G401 (cell line): ENCODE measurements around the gene PSMD13. TPM values are rescaled to one million over a fixed set of nuclear protein-coding genes. Genes with fewer than 3 reads are reported as not detected.
"Not testable (repeated sequence)": the region's sequence is repeated elsewhere in the genome, so short reads cannot be mapped to it uniquely, and the experiment has no call there.

ENCODE experiments used
- DNase-seq: peaks from one replicate; pipeline ENCODE4 v3.0.0-alpha.2; 2015; ENCODE audit warnings: low spot score
- in situ Hi-C: cut with HindIII; loops from 2 replicates; pipeline ENCODE4 v1.10.0; 2016; ENCODE audit warnings: low sequenced_read_pairs, mixed read lengths
- total RNA-seq: library from RNA; depleted of rRNA; stranded (reverse); fragments of >200 nt; shearing (Covaris generic); gene quantifications from 2 replicates; pipeline ENCODE4 v1.2.3, GENCODE V29; 2014

PSMD13 gene
- total RNA-seq, 1 experiment from 2014 or later, result 208 TPM

GRCh38 chr11:282171-282570, 45.4 kb downstream of the PSMD13 start:
- in situ Hi-C loops, result no loop called here
- DNase-seq, result no peak

- in situ Hi-C loops, result no loop called here
- DNase-seq, result no peak
Observed at GRCh38 chr11:282630-283360, 46.0 kb downstream of the PSMD13 start.

- in situ Hi-C loops, result no loop called here
- DNase-seq, result no peak
Observed at GRCh38 chr11:283405-284104, 46.8 kb downstream of the PSMD13 start.

- DNase-seq, result no peak
- in situ Hi-C loops, result no loop called here
Observed at GRCh38 chr11:284105-285020, 47.6 kb downstream of the PSMD13 start.

- in situ Hi-C loops, result no loop called here
- no peak for DNase-seq
Observed at GRCh38 chr11:285021-285893, 48.5 kb downstream of the PSMD13 start.

- in situ Hi-C loops, result no loop called here
- no peak for DNase-seq
Observed at GRCh38 chr11:285894-286220, 49.1 kb downstream of the PSMD13 start.

- in situ Hi-C loops, DNase-seq: not testable (repeated sequence)
Observed at GRCh38 chr11:286977-287820, 50.4 kb downstream of the PSMD13 start.

GRCh38 chr11:287821-288477, 51.2 kb downstream of the PSMD13 start:
- in situ Hi-C loops, result no loop called here
- DNase-seq, result no peak

GRCh38 chr11:288478-289397, 52.0 kb downstream of the PSMD13 start, which contains the start of gene PGGHG:
PGGHG (plus strand) TSS chr11:289126; CDS start chr11:289817, 691 bp downstream.
- in situ Hi-C loops, result no loop called here
- no peak for DNase-seq

GRCh38 chr11:289398-289711, 52.6 kb downstream of the PSMD13 start:
- in situ Hi-C loops, result no loop called here
- DNase-seq, result no peak

- in situ Hi-C loops, result no loop called here
- DNase-seq, result no peak
Observed at GRCh38 chr11:289712-290620, 53.2 kb downstream of the PSMD13 start.

GRCh38 chr11:290621-291231, 54.0 kb downstream of the PSMD13 start:
- DNase-seq, result no peak
- in situ Hi-C loops, result no loop called here

- DNase-seq, result no peak
- in situ Hi-C loops, result no loop called here
Observed at GRCh38 chr11:291281-292210, 54.8 kb downstream of the PSMD13 start.
